ENCODE data around the gene FLT3LG.
"Not testable (repeated sequence)": the region's sequence is repeated elsewhere in the genome, so short reads cannot be mapped to it uniquely, and the experiment has no call there.

DNA sequence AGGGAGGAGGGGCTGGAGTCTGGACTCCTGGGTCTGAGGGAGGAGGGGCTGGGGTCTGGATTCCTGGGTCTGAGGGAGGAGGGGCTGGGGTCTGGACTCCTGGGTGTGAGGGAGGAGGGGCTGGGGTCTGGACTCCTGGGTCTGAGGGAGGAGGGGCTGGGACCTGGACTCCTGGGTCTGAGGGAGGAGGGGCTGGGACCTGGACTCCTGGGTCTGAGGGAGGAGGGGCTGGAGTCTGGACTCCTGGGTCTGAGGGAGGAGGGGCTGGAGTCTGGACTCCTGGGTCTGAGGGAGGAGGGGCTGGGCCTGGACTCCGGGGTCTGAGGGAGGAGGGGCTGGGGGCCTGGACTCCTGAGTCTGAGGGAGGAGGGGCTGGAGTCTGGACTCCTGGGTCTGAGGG is 12.9 kb upstream of the FLT3LG start:
- TF ChIP-seq CTCF (conservative IDR thresholded peaks at IDR 0.05; ENCODE audit: low read depth, low read length); EZH2 (IDR thresholded peaks at IDR 0.05; ENCODE audit: low read length, unreplicated experiment); EZH2phosphoT487 (IDR thresholded peaks at IDR 0.05; ENCODE audit: borderline replicate concordance, low read length): not testable (repeated sequence)
